Endodermal cell (in vitro differentiated cells): ENCODE results near the gene GNB1. TPM values are rescaled to one million over a fixed set of nuclear protein-coding genes. Genes with fewer than 3 reads are reported as not detected.

Experiments used
- DNase-seq: peaks from one replicate; pipeline ENCODE4 v3.0.0-alpha.2; 2017
- H3K27ac ChIP-seq: 2 replicates; pipeline ENCODE4 v1.5.1; 2013; ENCODE audit warnings: mild to moderate bottlenecking, low read depth, low read length, moderate library complexity
- H3K27me3 ChIP-seq: 2 replicates; pipeline ENCODE4 v1.6.1; 2013; ENCODE audit warnings: mild to moderate bottlenecking, low read length, moderate library complexity; ENCODE audit not compliant: insufficient read depth, control insufficient read depth, poor library complexity, severe bottlenecking
- H3K36me3 ChIP-seq: 2 replicates; pipeline ENCODE4 v1.7.0; 2013; ENCODE audit warnings: mild to moderate bottlenecking, low read length, moderate library complexity; ENCODE audit not compliant: control insufficient read depth, insufficient read depth
- H3K4me1 ChIP-seq: one replicate; pipeline ENCODE4 v1.7.0; 2013; ENCODE audit warnings: low read length; ENCODE audit not compliant: control insufficient read depth, insufficient read depth
- H3K4me3 ChIP-seq: 2 replicates; pipeline ENCODE4 v1.5.1; 2013; ENCODE audit warnings: mild to moderate bottlenecking, low read length, moderate library complexity
- H3K9ac ChIP-seq: 2 replicates; pipeline ENCODE4 v1.6.1; 2013; ENCODE audit warnings: mild to moderate bottlenecking, low read length, moderate library complexity; ENCODE audit not compliant: poor library complexity, severe bottlenecking; ENCODE audit errors: extremely low read depth
- H3K9me3 ChIP-seq: 2 replicates; pipeline ENCODE4 v1.6.1; 2013; ENCODE audit warnings: mild to moderate bottlenecking, low read length, moderate library complexity; ENCODE audit not compliant: control insufficient read depth
- H3K27ac Mint-ChIP-seq: 2 replicates; pipeline ENCODE4 v1.8.0; 2020; ENCODE audit warnings: mixed read lengths
- H3K27me3 Mint-ChIP-seq: 2 replicates; pipeline ENCODE4 v1.8.0; 2021; ENCODE audit warnings: mild to moderate bottlenecking, mixed read lengths; ENCODE audit not compliant: insufficient read depth
- H3K36me3 Mint-ChIP-seq: 2 replicates; pipeline ENCODE4 v1.8.0; 2020; ENCODE audit warnings: low read depth, mixed read lengths
- H3K4me1 Mint-ChIP-seq: 2 replicates; pipeline ENCODE4 v1.8.0; 2020; ENCODE audit warnings: mixed read lengths
- H3K4me3 Mint-ChIP-seq: 2 replicates; pipeline ENCODE4 v1.8.0; 2020; ENCODE audit warnings: mild to moderate bottlenecking, moderate library complexity, mixed read lengths
- H3K9me3 Mint-ChIP-seq: 2 replicates; pipeline ENCODE4 v1.8.0; 2020; ENCODE audit warnings: mild to moderate bottlenecking, mixed read lengths
- WGBS, 2 experiments: methylation state at CpG; one replicate each; pipeline versions ENCODE4 v1.1.5 to v1.1.7; 2013; ENCODE audit warnings: missing lambda C conversion rate in 2 of 2, mixed read lengths in 1 of 2; ENCODE audit not compliant: insufficient coverage in 1 of 2, insufficient read length in 1 of 2; 5-methylcytosine and 5-hydroxymethylcytosine counted together
- total RNA-seq, 2 donors: library from RNA; stranded (reverse); fragmentation: NEBNext Ultra II Directional in 1 of 2; extraction: Animal tissue kit (Norgen Biotek cat#: 25700) in 1 of 2; gene quantifications; 2 replicates in 1 of 2; 3 replicates in 1 of 2; pipeline ENCODE4 v1.2.1, GENCODE V29; 2021
- TF ChIP-seq, protein P1 (sequence below): fragments of 200-600 bp; sonication (generic); conservative IDR thresholded peaks from 2 replicates; pipeline ENCODE4 v1.5.0; 2021; ENCODE audit warnings: antibody characterized with exemption, mild to moderate bottlenecking

Gene GNB1
- total RNA-seq, 2 donors from 2014 or later = 369 to 371 TPM

DNA sequence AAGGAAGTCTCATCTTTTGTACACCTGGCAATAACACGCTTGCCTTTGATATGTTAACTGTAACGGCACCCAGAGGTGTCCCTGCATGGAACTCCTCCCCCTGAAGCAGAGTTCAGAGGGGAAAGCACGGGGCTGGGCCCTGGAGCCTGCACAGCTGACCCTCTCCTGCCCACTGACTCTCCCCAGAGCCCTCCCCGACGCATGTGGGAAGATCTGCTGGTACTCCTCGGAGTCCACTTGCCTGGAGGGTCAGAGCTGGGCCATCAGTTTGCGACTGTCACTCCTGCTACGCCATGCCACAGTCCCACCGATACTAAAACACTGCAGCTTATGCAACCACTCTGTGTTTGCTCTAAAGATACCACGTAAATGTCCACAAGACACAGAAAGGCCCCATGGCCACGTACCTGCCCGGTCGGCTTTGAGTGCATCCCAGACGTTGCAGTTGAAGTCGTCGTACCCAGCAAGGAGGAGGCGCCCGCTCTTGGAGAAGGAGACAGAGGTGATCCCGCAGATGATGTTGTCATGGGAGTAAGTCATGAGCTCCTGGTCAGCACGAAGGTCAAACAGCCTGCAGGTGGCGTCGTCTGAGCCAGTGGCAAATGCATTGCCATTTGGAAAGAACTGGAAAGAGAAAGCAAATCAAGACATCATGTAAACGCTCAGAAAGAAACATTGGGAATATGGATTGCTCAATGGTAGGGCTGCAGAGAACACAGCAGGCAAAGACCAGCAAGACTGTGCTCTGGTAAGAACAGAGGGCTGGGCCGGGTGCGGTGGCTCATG, 102.0 kb downstream of the GNB1 start:
- Mint-ChIP-seq H3K4me3 (no peak overlapping the region), H3K36me3 (peaks cover 86% of the 10 kb centered on the region), H3K9me3 (no peaks in the 10 kb centered on the region), H3K27ac (peak overlapping the region; percentile 66), H3K4me1 (no peaks in the 10 kb centered on the region), H3K27me3 (no peaks in the 10 kb centered on the region)
- 92 to 95% methylated on average over 19 to 25 of the region's 25 CpGs for WGBS, 2 experiments
- DNase-seq = peak; percentile 84
- H3K4me3 ChIP-seq = no peak overlapping the region
- H3K36me3 ChIP-seq = peaks cover 87% of the 10 kb centered on the region
- H3K27me3 ChIP-seq = no peaks in the 10 kb centered on the region
- no peak overlapping the region for H3K9ac ChIP-seq
- no peaks in the 10 kb centered on the region for H3K4me1 ChIP-seq
- no peak overlapping the region for H3K27ac ChIP-seq
- TF ChIP-seq, protein P1, sequence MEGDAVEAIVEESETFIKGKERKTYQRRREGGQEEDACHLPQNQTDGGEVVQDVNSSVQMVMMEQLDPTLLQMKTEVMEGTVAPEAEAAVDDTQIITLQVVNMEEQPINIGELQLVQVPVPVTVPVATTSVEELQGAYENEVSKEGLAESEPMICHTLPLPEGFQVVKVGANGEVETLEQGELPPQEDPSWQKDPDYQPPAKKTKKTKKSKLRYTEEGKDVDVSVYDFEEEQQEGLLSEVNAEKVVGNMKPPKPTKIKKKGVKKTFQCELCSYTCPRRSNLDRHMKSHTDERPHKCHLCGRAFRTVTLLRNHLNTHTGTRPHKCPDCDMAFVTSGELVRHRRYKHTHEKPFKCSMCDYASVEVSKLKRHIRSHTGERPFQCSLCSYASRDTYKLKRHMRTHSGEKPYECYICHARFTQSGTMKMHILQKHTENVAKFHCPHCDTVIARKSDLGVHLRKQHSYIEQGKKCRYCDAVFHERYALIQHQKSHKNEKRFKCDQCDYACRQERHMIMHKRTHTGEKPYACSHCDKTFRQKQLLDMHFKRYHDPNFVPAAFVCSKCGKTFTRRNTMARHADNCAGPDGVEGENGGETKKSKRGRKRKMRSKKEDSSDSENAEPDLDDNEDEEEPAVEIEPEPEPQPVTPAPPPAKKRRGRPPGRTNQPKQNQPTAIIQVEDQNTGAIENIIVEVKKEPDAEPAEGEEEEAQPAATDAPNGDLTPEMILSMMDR = peak; percentile 78
- no peaks in the 10 kb centered on the region for H3K9me3 ChIP-seq

DNA sequence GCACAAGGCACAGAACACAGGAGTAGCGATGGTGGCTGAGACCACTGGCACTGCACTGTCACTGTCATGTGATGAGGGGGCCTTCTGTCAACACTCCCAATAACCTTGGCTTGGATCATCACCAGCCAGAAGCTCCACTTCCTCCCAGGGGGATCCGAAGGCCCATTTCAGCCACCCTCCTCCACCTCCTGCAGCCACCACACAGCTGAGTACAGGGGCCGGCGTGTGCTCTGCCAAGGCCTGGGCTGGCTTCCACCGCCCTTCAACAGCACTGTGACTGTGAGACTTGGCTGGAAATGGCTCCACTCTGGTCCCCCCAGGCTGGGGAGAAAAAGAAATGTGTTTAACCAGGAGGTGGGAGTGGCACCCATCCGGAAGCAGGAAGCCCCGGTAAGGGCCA, 102.8 kb downstream of the GNB1 start:
- Histone ChIP-seq H3K27ac (peak overlapping the region; percentile 44), H3K4me3 (no peak overlapping the region), H3K9ac (no peak overlapping the region), H3K4me1 (no peaks in the 10 kb centered on the region), H3K27me3 (no peaks in the 10 kb centered on the region), H3K9me3 (no peaks in the 10 kb centered on the region), H3K36me3 (peaks cover 80% of the 10 kb centered on the region)
- no peak overlapping the region for H3K4me3 Mint-ChIP-seq
- H3K36me3 Mint-ChIP-seq = peaks cover 79% of the 10 kb centered on the region
- DNase-seq = no peak
- no peak overlapping the region for H3K27ac Mint-ChIP-seq
- WGBS, 2 experiments = 92 to 96% methylated on average over 6 to 7 of the region's 7 CpGs
- TF ChIP-seq, protein P1 = no peak
- H3K4me1 Mint-ChIP-seq = peaks cover 5% of the 10 kb centered on the region
- H3K27me3 Mint-ChIP-seq = no peaks in the 10 kb centered on the region
- no peaks in the 10 kb centered on the region for H3K9me3 Mint-ChIP-seq

DNA sequence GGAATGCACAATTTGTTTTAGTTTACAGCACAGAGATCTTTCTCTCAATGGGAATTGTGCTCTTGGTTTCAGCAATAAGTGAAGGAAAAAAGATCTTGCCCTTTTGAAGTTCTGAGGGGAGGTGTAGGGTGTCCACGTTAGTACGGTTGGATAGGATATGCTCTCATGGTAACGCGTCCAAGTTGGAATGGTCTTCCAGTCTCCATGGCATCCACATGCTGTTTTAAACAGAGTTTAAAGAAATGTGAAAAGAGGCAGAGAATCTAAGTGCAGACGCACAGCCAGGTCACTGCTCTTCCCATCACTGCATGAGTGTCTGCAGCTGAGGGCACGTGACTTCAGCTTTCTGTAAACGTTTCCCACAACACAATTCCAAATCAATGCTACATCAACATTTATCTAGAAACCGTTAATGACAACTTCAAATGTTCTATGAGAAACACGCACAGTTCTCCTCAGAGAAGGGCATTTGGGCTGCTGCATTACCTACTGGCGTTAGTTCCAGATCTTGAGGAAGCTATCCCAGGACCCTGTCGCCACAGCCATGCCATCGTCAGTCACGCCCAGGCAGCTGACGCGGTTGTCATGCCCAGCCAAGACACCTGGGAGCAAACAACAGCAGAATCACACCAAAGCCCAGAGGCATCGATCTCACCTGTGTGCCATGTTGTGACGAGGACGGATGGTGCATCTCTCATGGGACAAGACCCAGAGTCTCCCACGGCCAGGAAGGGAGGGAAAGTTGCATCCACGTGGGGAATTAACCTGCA, 103.9 kb downstream of the GNB1 start:
- Histone ChIP-seq H3K4me3 (no peak overlapping the region), H3K27me3 (no peaks in the 10 kb centered on the region), H3K4me1 (no peaks in the 10 kb centered on the region), H3K36me3 (peaks cover 70% of the 10 kb centered on the region), H3K27ac (no peak overlapping the region), H3K9me3 (no peaks in the 10 kb centered on the region), H3K9ac (no peak overlapping the region)
- Mint-ChIP-seq H3K9me3 (no peaks in the 10 kb centered on the region), H3K36me3 (peaks cover 68% of the 10 kb centered on the region), H3K27me3 (no peaks in the 10 kb centered on the region), H3K27ac (peak overlapping the region; percentile 10), H3K4me1 (peaks cover 8% of the 10 kb centered on the region), H3K4me3 (no peak overlapping the region)
- no peak for DNase-seq
- TF ChIP-seq, protein P1 = no peak
- WGBS, 2 experiments = 94 to 98% methylated on average over 20 of the region's 20 CpGs
